Measurements from ENCODE around the gene GABPB1.

Gene GABPB1

DNA sequence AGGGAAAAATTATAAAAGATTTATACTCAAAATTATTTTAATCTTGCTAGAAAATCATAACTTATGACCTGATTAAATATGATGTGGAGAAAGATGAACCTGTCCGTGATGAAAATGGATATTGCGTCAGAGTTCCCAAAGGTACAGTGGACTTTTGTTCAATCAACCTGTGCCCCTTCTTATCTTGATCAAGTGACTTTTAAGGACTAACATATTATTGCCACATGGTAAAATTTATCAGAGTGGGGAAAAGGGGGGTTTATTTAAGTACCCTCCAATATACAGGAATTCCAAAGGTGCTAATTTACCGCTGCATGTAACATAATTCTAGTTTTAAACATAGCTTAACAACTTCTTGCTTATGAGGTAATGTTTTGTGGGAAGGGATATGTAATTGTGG lies 129.1 kb downstream of the GABPB1 start:
- Histone ChIP-seq H3K9ac (ENCODE audit: low read depth, low read length) (no peak overlapping the region), H3K9me3 (ENCODE audit: control insufficient read depth, insufficient read depth, low read length) (no peaks in the 10 kb centered on the region), H3K27ac (ENCODE audit: low read depth, low read length) (no peak overlapping the region), H3K4me1 (ENCODE audit: control insufficient read depth, insufficient read depth, low read length) (no peaks in the 10 kb centered on the region), H3K27me3 (ENCODE audit: control insufficient read depth, insufficient read depth, low read length) (no peaks in the 10 kb centered on the region), H3K36me3 (ENCODE audit: control insufficient read depth, insufficient read depth, low read length) (no peaks in the 10 kb centered on the region), H3K4me3 (ENCODE audit: low read depth, low read length) (no peak overlapping the region)

All from HUES48 (cell line).